Gastroesophageal sphincter (tissue), 4 donors: Measurements from ENCODE around the gene PSMB9. TPM values are rescaled to one million over a fixed set of nuclear protein-coding genes. Genes with fewer than 3 reads are reported as not detected.
"Not testable (repeated sequence)": the region's sequence is repeated elsewhere in the genome, so short reads cannot be mapped to it uniquely, and the experiment has no call there.

Source experiments
- ATAC-seq: fragments of 150-250 bp; one replicate; pipeline ENCODE4 v1.9.1; 2016; ENCODE audit warnings: mild to moderate bottlenecking, moderate library complexity
- H3K27ac ChIP-seq, 4 donors: fragments of 200-600 bp; sonication (generic) in 3 of 4; 1 replicate in 3 of 4; 2 replicates in 1 of 4; pipeline ENCODE4 v1.5.1; 2016 to 2019
- H3K27me3 ChIP-seq: fragments of 200-600 bp; sonication (generic); one replicate; pipeline ENCODE4 v1.5.1; 2019
- H3K36me3 ChIP-seq, 2 donors: fragments of 200-600 bp; sonication (generic); one replicate each; pipeline ENCODE4 v1.5.1; 2019; ENCODE audit warnings: control low read depth in 1 of 2
- H3K4me1 ChIP-seq, 3 donors: fragments of 200-600 bp; sonication (generic); 1 replicate in 2 of 3; 2 replicates in 1 of 3; pipeline ENCODE4 v1.5.1; 2016 to 2019; ENCODE audit warnings: control low read depth in 2 of 3
- H3K4me3 ChIP-seq, 2 donors: fragments of 200-600 bp; sonication (generic); one replicate each; pipeline ENCODE4 v1.5.1; 2019; ENCODE audit warnings: mild to moderate bottlenecking in 1 of 2, moderate library complexity in 1 of 2
- H3K9me3 ChIP-seq, 3 donors: fragments of 200-600 bp; sonication (generic); one replicate each; pipeline ENCODE4 v1.5.1; 2017 to 2019; ENCODE audit warnings: control low read depth in 2 of 3
- CTCF ChIP-seq, 4 experiments: fragments of 200-600 bp in 2 of 4; fragments of 450-650 bp in 2 of 4; sonication (generic) in 1 of 4; IDR thresholded peaks; one replicate each; pipeline ENCODE4 v1.5.1; 2017 to 2019; ENCODE audit warnings: antibody characterized with exemption in 4 of 4, mild to moderate bottlenecking in 2 of 4, moderate library complexity in 2 of 4
- EP300 ChIP-seq: sonication (generic); formaldehyde crosslinking; IDR thresholded peaks from one replicate; pipeline ENCODE4 v1.6.1; 2017; ENCODE audit warnings: antibody characterized with exemption, mild to moderate bottlenecking
- POLR2A ChIP-seq, 2 donors: fragments of 450-650 bp; IDR thresholded peaks; one replicate each; pipeline ENCODE4 v1.6.1; 2017; ENCODE audit warnings: antibody characterized with exemption in 2 of 2, mild to moderate bottlenecking in 2 of 2, moderate library complexity in 1 of 2
- POLR2AphosphoS5 ChIP-seq: sonication (generic); formaldehyde crosslinking; IDR thresholded peaks from one replicate; pipeline ENCODE4 v1.6.1; 2017; ENCODE audit warnings: antibody characterized with exemption
- WGBS, 2 donors: methylation state at CpG; one replicate each; pipeline ENCODE4 v1.1.5; 2018; ENCODE audit warnings: low coverage in 1 of 2; 5-methylcytosine and 5-hydroxymethylcytosine counted together
- total RNA-seq, 4 donors: library from RNA; depleted of rRNA; stranded (reverse); fragments of >200 nt; gene quantifications; one replicate each; pipeline ENCODE4 v1.1.0, GENCODE V29; 2016

PSMB9 gene
- total RNA-seq, 4 donors from 2014 or later, result 12.9 to 19.7 (median 15.8) TPM

GRCh38 chr6:32867022-32867477 is 13.1 kb downstream of the PSMB9 start:
- TF ChIP-seq POLR2A (IDR thresholded peaks at IDR 0.05) (no peak), EP300 (no peak), CTCF (IDR thresholded peaks at IDR 0.05) (no peak), POLR2AphosphoS5 (no peak)
- Histone ChIP-seq H3K9me3 (peaks cover 0 to 5% (median 0%) of the 10 kb centered on the region in 3 donors), H3K36me3 (no peaks in the 10 kb centered on the region), H3K4me1 (no peaks in the 10 kb centered on the region), H3K27ac (no peak overlapping the region), H3K4me3 (no peak overlapping the region), H3K27me3 (peaks cover 10% of the 10 kb centered on the region)
- WGBS, 2 donors, result 50 to 65% methylated on average over 2 to 3 of the region's 3 CpGs
- ATAC-seq, result no peak

DNA sequence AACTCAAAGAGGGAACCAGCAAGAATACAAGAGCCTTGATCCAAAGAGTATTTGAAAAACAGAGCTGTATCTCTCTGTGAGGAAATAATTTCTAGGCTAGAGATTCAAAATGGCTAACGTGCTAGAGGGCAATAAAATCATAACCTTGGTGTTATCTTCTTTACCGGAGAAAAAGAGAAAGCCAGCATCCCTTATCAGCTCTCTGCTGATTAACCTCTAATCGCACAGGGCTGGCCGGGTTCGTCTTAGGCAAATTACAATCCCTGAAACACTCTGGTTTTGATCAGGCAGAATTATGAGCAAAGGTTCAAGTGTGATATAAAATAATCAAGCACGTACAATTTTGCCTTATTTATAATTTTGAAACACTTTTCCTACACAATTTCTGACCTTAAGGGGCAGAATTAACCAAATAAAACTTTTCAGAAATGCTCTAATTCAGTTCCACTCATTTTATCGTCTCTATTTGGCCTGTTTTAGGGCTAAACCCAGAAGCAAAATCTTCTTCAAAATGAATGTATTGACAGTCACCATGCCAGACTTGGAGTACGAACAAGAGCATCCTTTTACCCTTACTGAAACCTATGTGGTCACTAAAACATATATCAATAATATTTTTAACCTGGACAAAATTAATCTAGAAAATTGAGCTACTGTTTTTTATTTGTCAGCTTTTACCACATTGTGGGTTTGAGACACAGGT is 13.7 kb downstream of the PSMB9 start:
- 43 to 53% methylated on average over 8 of the region's 8 CpGs for WGBS, 2 donors
- TF ChIP-seq POLR2AphosphoS5 (no peak), EP300 (no peak), POLR2A (IDR thresholded peaks at IDR 0.05) (no peak), CTCF (IDR thresholded peaks at IDR 0.05) (no peak)
- no peak for ATAC-seq
- no peaks in the 10 kb centered on the region for H3K4me1 ChIP-seq
- H3K4me3 ChIP-seq, result no peak overlapping the region
- no peak overlapping the region for H3K27ac ChIP-seq
- peaks cover 0 to 10% (median 0%) of the 10 kb centered on the region in 3 donors for H3K9me3 ChIP-seq
- H3K27me3 ChIP-seq, result peaks cover 11% of the 10 kb centered on the region
- no peaks in the 10 kb centered on the region for H3K36me3 ChIP-seq

DNA sequence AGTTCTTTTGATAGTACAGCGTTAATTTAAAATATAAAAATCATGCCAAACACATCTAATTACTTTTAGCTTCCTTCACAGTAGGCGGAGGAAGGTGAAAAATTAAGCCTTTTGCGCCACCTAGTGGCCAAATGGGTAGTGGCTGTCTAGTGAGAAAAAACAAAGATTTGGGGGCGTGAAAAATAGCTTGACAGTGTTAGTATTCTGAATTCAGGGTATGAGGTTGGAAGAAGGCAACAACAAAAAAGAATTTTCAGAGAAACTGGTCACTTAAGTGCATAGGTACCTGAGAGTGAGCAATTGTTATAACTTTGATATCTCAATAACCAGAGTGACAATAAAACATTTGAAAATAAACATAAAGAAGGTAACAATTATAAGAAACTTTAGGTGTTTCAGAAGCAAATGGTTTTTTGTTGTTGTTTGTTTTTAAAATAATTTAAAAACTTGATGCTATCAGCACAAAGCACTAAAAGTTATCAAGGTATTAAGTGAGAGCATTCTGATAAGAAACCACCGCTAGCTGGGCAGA is 14.3 kb downstream of the PSMB9 start:
- WGBS, 2 donors, result 15 to 20% methylated on average over 5 of the region's 5 CpGs
- peak; percentile 55 for ATAC-seq

DNA sequence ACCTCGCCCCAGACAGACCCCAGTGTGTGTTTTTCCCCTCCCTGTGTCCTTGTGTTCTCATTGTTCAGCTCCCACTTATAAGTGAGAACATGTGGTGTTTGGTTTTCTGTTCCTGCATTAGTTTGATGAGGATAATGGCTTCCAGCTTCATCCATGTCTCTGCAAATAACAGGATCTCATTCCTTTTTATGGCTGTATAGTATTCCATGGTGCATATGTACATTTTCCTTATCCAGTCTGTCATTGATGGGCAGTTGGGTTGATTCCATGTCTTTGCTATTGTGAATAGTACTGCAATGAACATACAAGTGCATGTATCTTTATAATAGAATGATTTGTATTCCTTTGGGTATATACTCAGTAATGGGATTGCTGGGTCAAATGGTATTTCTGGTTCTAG is 20.0 kb downstream of the PSMB9 start:
- Histone ChIP-seq H3K9me3 (peaks cover 0 to 10% (median 0%) of the 10 kb centered on the region in 3 donors), H3K27me3 (peaks cover 33% of the 10 kb centered on the region)
- not testable (repeated sequence) for H3K4me1 ChIP-seq, H3K27ac ChIP-seq, H3K36me3 ChIP-seq, ATAC-seq, H3K4me3 ChIP-seq
- WGBS, 2 donors, result 18 to 35% methylated on average over 1 of the region's 1 CpG

More for the DNA sequence above, 14.3 kb downstream of the PSMB9 start:
- H3K36me3 ChIP-seq, result no peaks in the 10 kb centered on the region
- H3K27me3 ChIP-seq, result peaks cover 17% of the 10 kb centered on the region
- H3K4me3 ChIP-seq, result no peak overlapping the region
- H3K4me1 ChIP-seq, result no peaks in the 10 kb centered on the region
- peaks cover 0 to 10% (median 0%) of the 10 kb centered on the region in 3 donors for H3K9me3 ChIP-seq
- H3K27ac ChIP-seq, result no peak overlapping the region
- no peak for TF ChIP-seq POLR2A (IDR thresholded peaks at IDR 0.05)
- TF ChIP-seq EP300, result no peak
- no peak for TF ChIP-seq POLR2AphosphoS5
- peak; percentile 87 to 98 (median 92) for TF ChIP-seq CTCF (IDR thresholded peaks at IDR 0.05)

GRCh38 chr6:32876603-32877002 is 22.6 kb downstream of the PSMB9 start:
- TF ChIP-seq CTCF (IDR thresholded peaks at IDR 0.05) (no peak), POLR2A (IDR thresholded peaks at IDR 0.05) (no peak)
- Histone ChIP-seq H3K9me3 (peaks cover 0 to 10% (median 0%) of the 10 kb centered on the region in 3 donors), H3K4me1 (no peaks in the 10 kb centered on the region), H3K36me3 (no peaks in the 10 kb centered on the region), H3K4me3 (no peak overlapping the region), H3K27me3 (peaks cover 33% of the 10 kb centered on the region), H3K27ac (no peak overlapping the region)
- 78 to 80% methylated on average over 2 of the region's 2 CpGs for whole genome bisulfite sequencing, 2 donors
- ATAC-seq, result no peak
